ENCODE results near the gene ANKLE2.

The ANKLE2 gene

GRCh38 chr12:132711080-132711843 is 50.4 kb downstream of the ANKLE2 start:
- Histone ChIP-seq H2BK5ac (ENCODE audit: low read depth, low read length, poor library complexity, severe bottlenecking) (no peak overlapping the region), H4K8ac (ENCODE audit: low read length) (peak overlapping the region; percentile 22), H3K18ac (ENCODE audit: low read depth in 1 of 2, low read length in 2 of 2) (peak overlapping the region in 1 of 2 experiments; percentile 83), H3K23ac (ENCODE audit: low read length in 2 of 2) (peak overlapping the region in 1 of 2 experiments; percentile 80), H3K9ac (ENCODE audit: low read length) (peak overlapping the region; percentile 90), H3K14ac (ENCODE audit: low read length in 2 of 2) (no peak overlapping the region), H3K27ac (ENCODE audit: low read length, poor library complexity, severe bottlenecking) (no peak overlapping the region), H3K27me3 (ENCODE audit: control insufficient read depth in 1 of 2, insufficient read depth in 1 of 2, low read length in 2 of 2) (no peaks in the 10 kb centered on the region), H2BK15ac (ENCODE audit: low read depth, poor library complexity, severe bottlenecking) (no peak overlapping the region), H3K4me3 (ENCODE audit: insufficient read depth in 1 of 2, low read depth in 1 of 2, low read length in 2 of 2) (peak overlapping the region; percentile 93 to 98), H3K4me2 (ENCODE audit: low read length, poor library complexity, severe bottlenecking) (peak overlapping the region; percentile 91), H3K4me1 (ENCODE audit: control insufficient read depth, insufficient read depth, low read depth, low read length) (peaks cover 4% of the 10 kb centered on the region), H2AFZ (ENCODE audit: low read depth, low read length) (peak overlapping the region; percentile 62), H3K4ac (ENCODE audit: low read depth in 1 of 2, low read length in 2 of 2) (peak overlapping the region in 1 of 2 experiments; percentile 84), H2AK5ac (ENCODE audit: low read length, severe bottlenecking) (no peak overlapping the region), H2BK120ac (ENCODE audit: low read depth, low read length) (no peak overlapping the region), H2BK12ac (ENCODE audit: low read length in 2 of 2) (peak overlapping the region in 1 of 2 experiments; percentile 6), H3K9me3 (ENCODE audit: control insufficient read depth, low read length) (no peaks in the 10 kb centered on the region), H3K79me1 (replicated peaks; ENCODE audit: low read length, poor library complexity, severe bottlenecking) (peaks cover 15% of the 10 kb centered on the region), H3K36me3 (ENCODE audit: control insufficient read depth in 1 of 2, insufficient read depth in 2 of 2, low read depth in 1 of 2, low read length in 2 of 2) (peaks cover 11 to 18% of the 10 kb centered on the region in 2 experiments), H4K91ac (ENCODE audit: low read length) (no peak overlapping the region)
- WGBS, result 22% methylated on average over 36 of the region's 59 CpGs
- peak; percentile 50 for DNase-seq

DNA sequence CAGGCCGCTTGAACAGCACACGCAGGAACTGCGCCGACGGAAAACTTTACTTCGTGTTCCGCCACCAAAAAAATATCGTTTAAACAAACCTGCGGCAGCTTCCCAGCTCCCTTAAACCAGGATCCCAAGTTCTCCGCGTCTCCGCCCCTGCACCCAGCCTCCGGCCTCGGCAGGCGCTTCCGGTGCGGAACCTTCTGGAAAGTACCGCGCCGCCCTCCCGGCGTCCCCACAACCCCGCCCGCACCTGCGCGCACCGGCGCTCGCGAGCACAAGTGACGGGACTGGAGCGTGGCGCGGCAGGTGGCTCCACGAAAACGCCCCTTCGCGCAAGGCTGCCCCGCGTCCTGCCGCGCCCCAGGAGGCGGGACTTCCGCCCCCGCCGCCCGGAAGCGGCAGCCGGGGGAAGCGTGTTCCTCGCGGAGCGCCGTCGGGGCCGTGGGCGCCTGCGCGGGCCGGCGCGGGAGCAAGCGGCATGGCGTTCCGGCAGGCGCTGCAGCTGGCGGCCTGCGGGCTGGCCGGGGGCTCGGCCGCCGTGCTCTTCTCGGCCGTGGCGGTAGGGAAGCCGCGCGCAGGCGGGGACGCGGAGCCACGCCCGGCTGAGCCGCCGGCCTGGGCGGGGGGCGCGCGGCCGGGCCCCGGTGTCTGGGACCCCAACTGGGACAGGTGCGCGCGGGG is 51.1 kb downstream of the ANKLE2 start, which contains the start of gene PGAM5:
Gene PGAM5 (plus strand): TSS at position 438 of the 675 bp plus-strand sequence. CDS start 35 bp downstream, at position 473.
- Histone ChIP-seq H2BK15ac (ENCODE audit: low read depth, poor library complexity, severe bottlenecking) (no peak within 1 kb of the TSS), H2BK120ac (ENCODE audit: low read depth, low read length) (peak within 1 kb of the TSS; percentile 30), H2AK5ac (ENCODE audit: low read length, severe bottlenecking) (no peak within 1 kb of the TSS), H3K27me3 (ENCODE audit: control insufficient read depth in 1 of 2, insufficient read depth in 1 of 2, low read length in 2 of 2) (no peaks in the 10 kb centered on the region), H4K91ac (ENCODE audit: low read length) (peak within 1 kb of the TSS; percentile 43), H3K36me3 (ENCODE audit: control insufficient read depth in 1 of 2, insufficient read depth in 2 of 2, low read depth in 1 of 2, low read length in 2 of 2) (peaks cover 7 to 13% of the 10 kb centered on the region in 2 experiments), H3K9ac (ENCODE audit: low read length) (peak within 1 kb of the TSS; percentile 90), H3K4ac (ENCODE audit: low read depth in 1 of 2, low read length in 2 of 2) (peak within 1 kb of the TSS; percentile 35 to 84), H2AFZ (ENCODE audit: low read depth, low read length) (peak within 1 kb of the TSS; percentile 96), H3K4me2 (ENCODE audit: low read length, poor library complexity, severe bottlenecking) (peak within 1 kb of the TSS; percentile 91), H3K4me3 (ENCODE audit: insufficient read depth in 1 of 2, low read depth in 1 of 2, low read length in 2 of 2) (peak within 1 kb of the TSS; percentile 93 to 98), H2BK5ac (ENCODE audit: low read depth, low read length, poor library complexity, severe bottlenecking) (no peak within 1 kb of the TSS), H3K79me1 (replicated peaks; ENCODE audit: low read length, poor library complexity, severe bottlenecking) (peaks cover 13% of the 10 kb centered on the region), H3K27ac (ENCODE audit: low read length, poor library complexity, severe bottlenecking) (peak within 1 kb of the TSS; percentile 83), H3K18ac (ENCODE audit: low read depth in 1 of 2, low read length in 2 of 2) (peak within 1 kb of the TSS; percentile 14 to 83), H3K4me1 (ENCODE audit: control insufficient read depth, insufficient read depth, low read depth, low read length) (peaks cover 4% of the 10 kb centered on the region), H3K14ac (ENCODE audit: low read length in 2 of 2) (no peak within 1 kb of the TSS), H4K8ac (ENCODE audit: low read length) (peak within 1 kb of the TSS; percentile 77), H2BK12ac (ENCODE audit: low read length in 2 of 2) (peak within 1 kb of the TSS in 1 of 2 experiments; percentile 19), H3K9me3 (ENCODE audit: control insufficient read depth, low read length) (no peaks in the 10 kb centered on the region), H3K23ac (ENCODE audit: low read length in 2 of 2) (peak within 1 kb of the TSS; percentile 69 to 80)
- DNase-seq, result peak; percentile 79
- under 1% methylated on average over 75 of the region's 94 CpGs for WGBS

- peak overlapping the region; percentile 30 for H2BK120ac ChIP-seq (ENCODE audit: low read depth, low read length)
- H3K36me3 ChIP-seq (ENCODE audit: control insufficient read depth in 1 of 2, insufficient read depth in 2 of 2, low read depth in 1 of 2, low read length in 2 of 2), result peaks cover 6 to 12% of the 10 kb centered on the region in 2 experiments
- peaks cover 12% of the 10 kb centered on the region for H3K79me1 ChIP-seq (replicated peaks; ENCODE audit: low read length, poor library complexity, severe bottlenecking)
- peaks cover 4% of the 10 kb centered on the region for H3K4me1 ChIP-seq (ENCODE audit: control insufficient read depth, insufficient read depth, low read depth, low read length)
- no peak overlapping the region for H2BK12ac ChIP-seq (ENCODE audit: low read length in 2 of 2)
- H2AFZ ChIP-seq (ENCODE audit: low read depth, low read length), result peak overlapping the region; percentile 96
- peak overlapping the region; percentile 14 to 79 for H3K18ac ChIP-seq (ENCODE audit: low read depth in 1 of 2, low read length in 2 of 2)
- H4K91ac ChIP-seq (ENCODE audit: low read length), result peak overlapping the region; percentile 35
- peak overlapping the region; percentile 90 for H3K9ac ChIP-seq (ENCODE audit: low read length)
- no peak overlapping the region for H2AK5ac ChIP-seq (ENCODE audit: low read length, severe bottlenecking)
- H3K27me3 ChIP-seq (ENCODE audit: control insufficient read depth in 1 of 2, insufficient read depth in 1 of 2, low read length in 2 of 2), result no peaks in the 10 kb centered on the region
- H3K14ac ChIP-seq (ENCODE audit: low read length in 2 of 2), result no peak overlapping the region
- no peak for DNase-seq
- H3K27ac ChIP-seq (ENCODE audit: low read length, poor library complexity, severe bottlenecking), result peak overlapping the region; percentile 83
- H3K4me3 ChIP-seq (ENCODE audit: insufficient read depth in 1 of 2, low read depth in 1 of 2, low read length in 2 of 2), result peak overlapping the region; percentile 93 to 98
- no peak overlapping the region for H2BK15ac ChIP-seq (ENCODE audit: low read depth, poor library complexity, severe bottlenecking)
- peak overlapping the region; percentile 78 for H3K4me2 ChIP-seq (ENCODE audit: low read length, poor library complexity, severe bottlenecking)
- H2BK5ac ChIP-seq (ENCODE audit: low read depth, low read length, poor library complexity, severe bottlenecking), result no peak overlapping the region
- WGBS, result under 1% methylated on average over 26 of the region's 26 CpGs
- no peaks in the 10 kb centered on the region for H3K9me3 ChIP-seq (ENCODE audit: control insufficient read depth, low read length)
- H4K8ac ChIP-seq (ENCODE audit: low read length), result peak overlapping the region; percentile 77
- H3K23ac ChIP-seq (ENCODE audit: low read length in 2 of 2), result peak overlapping the region in 1 of 2 experiments; percentile 69
- peak overlapping the region; percentile 35 to 79 for H3K4ac ChIP-seq (ENCODE audit: low read depth in 1 of 2, low read length in 2 of 2)
These were observed 51.6 kb downstream of the ANKLE2 start for GRCh38 chr12:132710043-132710404.

- no peak overlapping the region for H3K4me2 ChIP-seq (ENCODE audit: low read length, poor library complexity, severe bottlenecking)
- H2BK120ac ChIP-seq (ENCODE audit: low read depth, low read length), result no peak overlapping the region
- no peak overlapping the region for H2BK15ac ChIP-seq (ENCODE audit: low read depth, poor library complexity, severe bottlenecking)
- H4K8ac ChIP-seq (ENCODE audit: low read length), result peak overlapping the region; percentile 65
- H2BK12ac ChIP-seq (ENCODE audit: low read length in 2 of 2), result no peak overlapping the region
- no peak overlapping the region for H3K14ac ChIP-seq (ENCODE audit: low read length in 2 of 2)
- no peaks in the 10 kb centered on the region for H3K27me3 ChIP-seq (ENCODE audit: control insufficient read depth in 1 of 2, insufficient read depth in 1 of 2, low read length in 2 of 2)
- no peak overlapping the region for H3K4ac ChIP-seq (ENCODE audit: low read depth in 1 of 2, low read length in 2 of 2)
- no peak overlapping the region for H2BK5ac ChIP-seq (ENCODE audit: low read depth, low read length, poor library complexity, severe bottlenecking)
- peaks cover 4% of the 10 kb centered on the region for H3K79me1 ChIP-seq (replicated peaks; ENCODE audit: low read length, poor library complexity, severe bottlenecking)
- H3K4me3 ChIP-seq (ENCODE audit: insufficient read depth in 1 of 2, low read depth in 1 of 2, low read length in 2 of 2), result no peak overlapping the region
- H3K9me3 ChIP-seq (ENCODE audit: control insufficient read depth, low read length), result no peaks in the 10 kb centered on the region
- H3K36me3 ChIP-seq (ENCODE audit: control insufficient read depth in 1 of 2, insufficient read depth in 2 of 2, low read depth in 1 of 2, low read length in 2 of 2), result peaks cover 7 to 13% of the 10 kb centered on the region in 2 experiments
- no peak overlapping the region for H3K18ac ChIP-seq (ENCODE audit: low read depth in 1 of 2, low read length in 2 of 2)
- H2AK5ac ChIP-seq (ENCODE audit: low read length, severe bottlenecking), result no peak overlapping the region
- H3K9ac ChIP-seq (ENCODE audit: low read length), result no peak overlapping the region
- DNase-seq, result no peak
- no peak overlapping the region for H2AFZ ChIP-seq (ENCODE audit: low read depth, low read length)
- no peak overlapping the region for H3K27ac ChIP-seq (ENCODE audit: low read length, poor library complexity, severe bottlenecking)
- peaks cover 14% of the 10 kb centered on the region for H3K4me1 ChIP-seq (ENCODE audit: control insufficient read depth, insufficient read depth, low read depth, low read length)
- H4K91ac ChIP-seq (ENCODE audit: low read length), result no peak overlapping the region
- H3K23ac ChIP-seq (ENCODE audit: low read length in 2 of 2), result no peak overlapping the region
- 98% methylated on average over 2 of the region's 2 CpGs for WGBS
These were observed 53.5 kb downstream of the ANKLE2 start for GRCh38 chr12:132708150-132708549.
